Measurements from ENCODE around the gene PRICKLE2. TPM values are rescaled to one million over a fixed set of nuclear protein-coding genes. Genes with fewer than 3 reads are reported as not detected.

The PRICKLE2 gene
- total RNA-seq, 1 experiment from 2014 or later: 18.3 TPM

DNA sequence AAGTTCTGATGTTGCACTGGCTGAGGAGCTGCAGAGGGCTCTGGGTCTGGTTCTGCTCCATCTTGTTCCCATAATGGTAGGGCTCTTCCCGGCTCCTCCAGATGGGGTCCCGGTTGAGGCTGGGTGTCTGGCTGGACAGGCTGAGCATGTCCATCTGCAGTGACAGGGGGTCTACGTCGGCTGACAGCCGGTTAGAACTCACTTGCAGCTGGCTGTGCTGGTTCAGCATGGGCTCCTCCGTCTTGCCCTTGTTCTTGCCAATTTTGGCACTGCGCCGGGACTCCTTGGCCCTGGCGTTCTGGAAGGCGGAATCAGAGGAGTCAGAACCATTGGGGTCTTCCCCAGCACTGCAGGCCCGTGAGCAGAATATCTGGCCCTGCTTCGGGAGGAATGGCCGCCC, 78.1 kb downstream of the PRICKLE2 start:
- no peak for DNase-seq (ENCODE audit: low read depth in 1 of 2, low spot score in 2 of 2)
- Histone ChIP-seq H3K4me1 (replicated peaks) (peaks cover 52% of the 10 kb centered on the region), H3K27me3 (replicated peaks) (no peaks in the 10 kb centered on the region), H3K27ac (no peak overlapping the region), H3K9me3 (replicated peaks) (no peaks in the 10 kb centered on the region; the same call in 1 of the 2 replicates), H3K36me3 (peaks cover 74% of the 10 kb centered on the region), H3K4me3 (no peak overlapping the region)

DNA sequence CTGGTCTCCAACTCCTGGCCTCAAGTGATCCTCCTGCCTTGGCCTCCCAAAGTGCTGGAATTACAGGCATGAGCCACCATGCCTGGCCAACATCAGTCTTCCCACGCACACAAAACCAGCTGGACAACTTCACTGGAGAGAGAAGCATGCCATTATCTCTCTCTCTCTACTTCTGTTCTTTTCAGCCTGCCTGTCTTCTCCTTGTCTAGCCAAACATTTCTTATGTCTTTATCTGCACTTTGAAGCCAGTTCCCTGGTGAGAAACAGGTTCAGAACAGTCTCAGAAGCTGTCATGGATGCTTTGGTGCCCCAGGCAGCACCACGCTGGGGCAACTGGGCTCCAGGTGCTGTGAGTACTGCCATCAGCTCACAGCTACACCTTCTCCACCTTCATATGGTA, 79.8 kb downstream of the PRICKLE2 start:
- no peak overlapping the region for H3K27ac ChIP-seq

DNA sequence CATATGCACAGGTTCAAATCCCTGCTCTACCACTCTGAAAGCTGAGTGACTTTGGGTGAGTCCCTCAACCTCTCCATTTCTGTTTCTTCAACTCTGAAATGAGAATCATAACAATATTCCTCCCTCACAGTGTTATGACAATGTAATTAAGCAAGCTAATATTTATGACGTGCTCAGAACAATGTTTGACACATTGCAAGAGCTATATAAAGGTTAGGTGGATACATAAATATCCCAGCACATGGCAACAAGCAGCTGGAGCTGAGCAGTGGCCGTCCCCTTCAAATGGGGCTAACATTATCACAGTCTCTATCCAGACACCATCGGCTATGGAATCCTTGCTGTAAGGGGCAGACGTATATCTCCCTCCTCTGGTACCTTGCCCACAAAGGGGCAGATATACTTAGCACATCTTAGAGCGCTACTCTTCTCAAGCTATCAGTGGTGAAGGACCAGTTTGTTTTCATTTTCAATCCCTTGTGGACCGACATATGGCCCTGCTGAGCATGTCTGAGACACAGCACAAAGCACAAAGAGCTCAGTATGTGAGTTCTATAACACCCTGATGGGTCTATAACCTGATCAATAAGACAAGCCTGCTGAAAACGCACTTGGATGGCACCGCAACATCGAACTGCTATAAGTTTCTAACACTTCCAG, 80.9 kb downstream of the PRICKLE2 start:
- no peak for DNase-seq (ENCODE audit: low read depth in 1 of 2, low spot score in 2 of 2)
- Histone ChIP-seq H3K9me3 (replicated peaks) (no peaks in the 10 kb centered on the region; the same call in 1 of the 2 replicates), H3K27me3 (replicated peaks) (no peaks in the 10 kb centered on the region), H3K4me3 (no peak overlapping the region), H3K4me1 (replicated peaks) (peaks cover 30% of the 10 kb centered on the region), H3K36me3 (peaks cover 74% of the 10 kb centered on the region), H3K27ac (no peak overlapping the region)

More for the DNA sequence above, 79.8 kb downstream of the PRICKLE2 start:
- Histone ChIP-seq H3K27me3 (replicated peaks) (no peaks in the 10 kb centered on the region), H3K4me3 (no peak overlapping the region), H3K36me3 (peaks cover 74% of the 10 kb centered on the region), H3K4me1 (replicated peaks) (peaks cover 38% of the 10 kb centered on the region), H3K9me3 (replicated peaks) (no peaks in the 10 kb centered on the region; the same call in 1 of the 2 replicates)
- DNase-seq (ENCODE audit: low read depth in 1 of 2, low spot score in 2 of 2): no peak

DNA sequence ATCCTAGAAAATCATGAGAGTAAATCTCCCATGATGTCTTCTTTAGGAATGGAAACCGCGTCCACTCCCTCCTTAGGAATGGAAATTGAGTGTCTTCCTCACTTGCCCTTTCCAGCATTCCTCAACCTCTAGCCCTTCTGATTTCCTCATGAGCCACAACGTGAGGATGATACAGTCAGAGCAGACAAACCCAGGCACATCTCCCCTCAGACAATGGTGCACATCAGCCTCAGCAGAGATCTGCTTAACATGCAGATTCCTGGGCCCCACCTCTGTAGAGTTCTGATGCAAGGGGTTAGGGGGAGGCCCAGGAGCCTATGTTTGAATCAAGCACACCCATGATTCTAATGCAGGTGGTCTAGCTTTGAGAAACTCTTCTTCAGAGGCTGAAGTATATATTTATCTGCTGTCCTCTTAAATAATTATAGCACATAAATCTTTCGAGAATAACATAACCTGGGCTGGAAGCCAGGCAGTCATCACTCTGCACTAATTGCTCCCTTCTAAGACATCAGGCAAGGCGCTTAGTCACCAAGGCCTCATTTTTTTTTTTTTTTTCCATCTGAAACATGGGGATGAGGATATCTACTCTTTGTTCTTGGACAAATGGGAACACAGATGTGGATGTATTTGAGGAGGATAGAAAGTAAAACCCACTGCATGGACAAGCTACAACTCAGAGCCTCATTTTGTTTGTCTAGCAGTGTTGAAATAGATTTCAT, 81.7 kb downstream of the PRICKLE2 start:
- Histone ChIP-seq H3K4me1 (replicated peaks) (peaks cover 23% of the 10 kb centered on the region), H3K36me3 (peaks cover 73% of the 10 kb centered on the region), H3K4me3 (no peak overlapping the region), H3K27ac (no peak overlapping the region), H3K27me3 (replicated peaks) (no peaks in the 10 kb centered on the region), H3K9me3 (replicated peaks) (no peaks in the 10 kb centered on the region; the same call in 1 of the 2 replicates)
- peak in 1 of 2 experiments; percentile 44 for DNase-seq (ENCODE audit: low read depth in 1 of 2, low spot score in 2 of 2)

DNA sequence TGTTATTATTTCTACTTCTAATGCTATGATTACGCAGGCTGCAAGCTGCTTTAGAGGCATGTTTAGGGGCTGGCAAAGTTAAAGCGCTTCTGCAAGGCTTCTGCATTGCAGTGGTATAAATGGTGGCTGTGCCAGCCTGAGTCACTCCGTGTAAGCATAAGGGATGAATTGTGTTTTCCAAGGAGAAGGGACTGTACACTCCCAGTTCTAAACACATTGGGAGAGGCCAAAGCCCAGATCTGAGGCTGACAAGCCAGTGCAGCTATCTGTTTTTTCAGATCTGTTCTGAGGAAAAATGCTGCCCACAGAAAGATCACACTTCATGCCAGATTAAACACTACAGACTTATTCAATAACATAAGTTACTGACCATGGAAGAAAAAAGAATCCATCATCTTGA, 83.8 kb downstream of the PRICKLE2 start:
- peaks cover 69% of the 10 kb centered on the region for H3K36me3 ChIP-seq
- H3K4me1 ChIP-seq (replicated peaks): peaks cover 26% of the 10 kb centered on the region
- no peak overlapping the region for H3K27ac ChIP-seq
- DNase-seq (ENCODE audit: low read depth in 1 of 2, low spot score in 2 of 2): no peak
- H3K4me3 ChIP-seq: no peak overlapping the region
- H3K27me3 ChIP-seq (replicated peaks): no peaks in the 10 kb centered on the region
- H3K9me3 ChIP-seq (replicated peaks): no peaks in the 10 kb centered on the region

DNA sequence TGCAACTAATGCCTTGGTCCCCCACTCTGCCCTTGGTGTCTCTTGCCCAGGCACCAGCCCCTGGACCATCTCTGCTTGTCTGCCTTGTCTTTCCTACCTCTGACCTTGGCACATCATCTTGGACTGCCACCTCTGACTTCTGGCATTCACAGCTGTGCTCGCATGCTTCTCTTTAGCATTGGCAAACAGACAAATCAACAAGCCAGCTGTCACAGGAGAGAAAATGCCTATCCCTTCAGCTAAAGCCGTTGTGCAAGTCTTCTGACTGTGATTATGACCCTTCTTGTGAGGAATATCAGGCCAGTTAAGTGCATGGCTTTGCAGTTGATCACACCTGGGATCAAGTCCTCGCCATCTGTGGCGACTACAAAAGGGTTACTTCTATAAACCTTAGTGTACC, 84.6 kb downstream of the PRICKLE2 start:
- Histone ChIP-seq H3K4me3 (no peak overlapping the region), H3K27me3 (replicated peaks) (no peaks in the 10 kb centered on the region), H3K9me3 (replicated peaks) (no peaks in the 10 kb centered on the region), H3K27ac (no peak overlapping the region), H3K4me1 (replicated peaks) (peaks cover 26% of the 10 kb centered on the region), H3K36me3 (peaks cover 65% of the 10 kb centered on the region)
- no peak for DNase-seq (ENCODE audit: low read depth in 1 of 2, low spot score in 2 of 2)

GRCh38 chr3:64138656-64139375, 86.5 kb downstream of the PRICKLE2 start:
- peaks cover 56% of the 10 kb centered on the region for H3K36me3 ChIP-seq
- no peaks in the 10 kb centered on the region for H3K9me3 ChIP-seq (replicated peaks)
- DNase-seq (ENCODE audit: low read depth in 1 of 2, low spot score in 2 of 2): no peak
- no peak overlapping the region for H3K4me3 ChIP-seq
- no peaks in the 10 kb centered on the region for H3K27me3 ChIP-seq (replicated peaks)
- H3K27ac ChIP-seq: no peak overlapping the region
- peaks cover 17% of the 10 kb centered on the region for H3K4me1 ChIP-seq (replicated peaks)

DNA sequence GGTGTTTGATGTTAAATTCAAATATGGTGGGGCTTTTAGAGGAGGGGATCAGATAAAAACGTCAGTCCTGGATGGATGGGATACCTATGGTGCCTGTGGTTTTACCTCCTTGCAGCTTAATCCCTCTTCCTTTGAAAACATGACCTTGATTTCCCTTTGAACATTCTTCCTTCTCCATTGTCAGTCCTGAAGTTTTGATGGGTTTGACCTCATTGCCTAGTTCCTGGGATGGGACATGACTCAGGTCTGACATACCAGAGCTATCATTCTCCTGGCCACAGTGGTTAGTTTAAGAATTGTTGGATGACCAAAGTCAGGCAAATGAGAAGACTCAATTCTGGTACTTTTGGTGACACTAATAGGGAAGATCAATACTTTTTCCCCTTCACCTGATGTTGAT, 87.2 kb downstream of the PRICKLE2 start:
- Histone ChIP-seq H3K9me3 (replicated peaks) (no peaks in the 10 kb centered on the region), H3K36me3 (peaks cover 51% of the 10 kb centered on the region), H3K4me1 (replicated peaks) (peaks cover 11% of the 10 kb centered on the region), H3K27me3 (replicated peaks) (no peaks in the 10 kb centered on the region), H3K4me3 (no peak overlapping the region), H3K27ac (no peak overlapping the region)
- DNase-seq (ENCODE audit: low read depth in 1 of 2, low spot score in 2 of 2): no peak

DNA sequence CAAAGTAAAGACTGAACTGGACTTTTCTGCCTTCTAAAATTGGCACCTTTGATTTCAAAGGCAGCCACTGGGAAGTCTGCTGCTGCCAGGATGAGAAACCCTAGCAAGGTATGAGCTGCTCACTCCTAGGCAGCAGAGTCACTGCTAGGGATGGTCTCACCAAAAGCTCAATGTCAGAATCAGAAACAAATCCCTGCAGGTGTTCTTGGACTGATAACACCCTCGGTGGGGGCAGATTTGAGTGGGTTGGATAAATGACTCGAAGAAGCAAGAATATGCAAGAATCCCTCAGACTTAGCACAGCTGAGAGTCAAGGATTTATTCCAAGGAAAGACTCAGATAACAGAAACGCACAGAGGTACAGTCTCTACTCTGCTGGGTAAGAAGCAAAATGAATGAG, 90.4 kb downstream of the PRICKLE2 start:
- H3K9me3 ChIP-seq (replicated peaks): no peaks in the 10 kb centered on the region

DNA sequence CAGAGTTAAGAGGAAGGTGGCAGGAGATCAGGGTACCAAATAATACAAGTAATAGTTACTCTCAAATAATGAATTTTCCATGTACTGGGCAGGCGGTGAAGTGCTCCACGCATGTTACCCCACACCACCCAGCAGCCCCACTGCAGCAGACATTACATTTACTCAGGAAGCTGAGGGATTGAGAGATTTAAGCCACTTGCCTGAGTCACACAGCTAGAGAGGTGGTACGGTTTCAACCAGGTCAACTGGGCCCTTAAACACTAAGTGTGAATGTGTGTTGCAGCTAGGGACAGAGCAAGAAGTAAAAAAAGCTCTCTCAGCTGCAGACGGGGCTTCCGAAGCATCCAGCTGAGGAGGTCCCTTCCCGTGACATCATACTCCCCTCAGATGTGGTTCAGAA, 91.3 kb downstream of the PRICKLE2 start:
- DNase-seq (ENCODE audit: low read depth in 1 of 2, low spot score in 2 of 2): no peak
- Histone ChIP-seq H3K9me3 (replicated peaks) (no peaks in the 10 kb centered on the region), H3K4me1 (replicated peaks) (peaks cover 11% of the 10 kb centered on the region), H3K4me3 (no peak overlapping the region), H3K36me3 (peaks cover 31% of the 10 kb centered on the region), H3K27ac (no peak overlapping the region), H3K27me3 (replicated peaks) (no peaks in the 10 kb centered on the region)

More for the DNA sequence above, 90.4 kb downstream of the PRICKLE2 start:
- Histone ChIP-seq H3K4me3 (no peak overlapping the region), H3K27ac (no peak overlapping the region), H3K27me3 (replicated peaks) (no peaks in the 10 kb centered on the region), H3K4me1 (replicated peaks) (peaks cover 11% of the 10 kb centered on the region), H3K36me3 (peaks cover 37% of the 10 kb centered on the region)
- DNase-seq (ENCODE audit: low read depth in 1 of 2, low spot score in 2 of 2): no peak

DNA sequence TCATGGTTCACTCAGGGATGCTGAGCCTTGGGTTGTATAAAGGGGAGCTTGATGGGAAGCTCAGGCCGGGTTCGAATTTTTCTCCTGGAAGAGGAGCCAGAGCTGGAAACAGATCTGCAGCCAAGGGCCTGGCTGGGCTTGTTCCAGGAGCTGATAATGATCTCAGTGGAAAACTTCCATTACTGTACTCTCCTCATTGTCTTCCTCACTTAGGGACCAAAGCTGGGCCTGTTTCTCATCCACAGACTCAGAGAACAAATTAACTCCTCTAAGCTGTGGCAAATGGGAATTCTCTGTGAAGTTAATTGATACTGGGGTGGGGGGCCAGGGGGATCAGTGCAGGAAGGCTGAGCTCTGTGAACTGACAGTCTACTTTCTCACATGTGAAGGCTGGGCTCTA, 92.0 kb downstream of the PRICKLE2 start:
- Histone ChIP-seq H3K4me1 (replicated peaks) (peaks cover 7% of the 10 kb centered on the region), H3K27me3 (replicated peaks) (no peaks in the 10 kb centered on the region), H3K9me3 (replicated peaks) (no peaks in the 10 kb centered on the region), H3K27ac (no peak overlapping the region), H3K36me3 (peaks cover 26% of the 10 kb centered on the region), H3K4me3 (no peak overlapping the region)
- DNase-seq (ENCODE audit: low read depth in 1 of 2, low spot score in 2 of 2): no peak

- Histone ChIP-seq H3K27ac (no peak overlapping the region), H3K36me3 (peaks cover 26% of the 10 kb centered on the region), H3K4me3 (no peak overlapping the region), H3K9me3 (replicated peaks) (no peaks in the 10 kb centered on the region), H3K4me1 (replicated peaks) (no peaks in the 10 kb centered on the region), H3K27me3 (replicated peaks) (no peaks in the 10 kb centered on the region)
- no peak for DNase-seq (ENCODE audit: low read depth in 1 of 2, low spot score in 2 of 2)
Observed at GRCh38 chr3:64131725-64132469, 93.4 kb downstream of the PRICKLE2 start.

- no peaks in the 10 kb centered on the region for H3K9me3 ChIP-seq (replicated peaks)
- H3K27me3 ChIP-seq (replicated peaks): no peaks in the 10 kb centered on the region
- H3K36me3 ChIP-seq: peaks cover 21% of the 10 kb centered on the region
- DNase-seq (ENCODE audit: low read depth in 1 of 2, low spot score in 2 of 2): no peak
- H3K4me3 ChIP-seq: no peak overlapping the region
- no peaks in the 10 kb centered on the region for H3K4me1 ChIP-seq (replicated peaks)
- H3K27ac ChIP-seq: no peak overlapping the region
Observed at GRCh38 chr3:64130436-64130835, 94.8 kb downstream of the PRICKLE2 start.
